Astrocyte of the hippocampus (primary cell): ENCODE measurements around the gene PRIMPOL.
"Not testable (repeated sequence)": the region's sequence is repeated elsewhere in the genome, so short reads cannot be mapped to it uniquely, and the experiment has no call there.

ENCODE experiments used
- DNase-seq: peaks from one replicate; pipeline ENCODE4 v3.0.0; 2011; ENCODE audit warnings: low read depth, low spot score

PRIMPOL gene, protein sequence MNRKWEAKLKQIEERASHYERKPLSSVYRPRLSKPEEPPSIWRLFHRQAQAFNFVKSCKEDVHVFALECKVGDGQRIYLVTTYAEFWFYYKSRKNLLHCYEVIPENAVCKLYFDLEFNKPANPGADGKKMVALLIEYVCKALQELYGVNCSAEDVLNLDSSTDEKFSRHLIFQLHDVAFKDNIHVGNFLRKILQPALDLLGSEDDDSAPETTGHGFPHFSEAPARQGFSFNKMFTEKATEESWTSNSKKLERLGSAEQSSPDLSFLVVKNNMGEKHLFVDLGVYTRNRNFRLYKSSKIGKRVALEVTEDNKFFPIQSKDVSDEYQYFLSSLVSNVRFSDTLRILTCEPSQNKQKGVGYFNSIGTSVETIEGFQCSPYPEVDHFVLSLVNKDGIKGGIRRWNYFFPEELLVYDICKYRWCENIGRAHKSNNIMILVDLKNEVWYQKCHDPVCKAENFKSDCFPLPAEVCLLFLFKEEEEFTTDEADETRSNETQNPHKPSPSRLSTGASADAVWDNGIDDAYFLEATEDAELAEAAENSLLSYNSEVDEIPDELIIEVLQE

DNA sequence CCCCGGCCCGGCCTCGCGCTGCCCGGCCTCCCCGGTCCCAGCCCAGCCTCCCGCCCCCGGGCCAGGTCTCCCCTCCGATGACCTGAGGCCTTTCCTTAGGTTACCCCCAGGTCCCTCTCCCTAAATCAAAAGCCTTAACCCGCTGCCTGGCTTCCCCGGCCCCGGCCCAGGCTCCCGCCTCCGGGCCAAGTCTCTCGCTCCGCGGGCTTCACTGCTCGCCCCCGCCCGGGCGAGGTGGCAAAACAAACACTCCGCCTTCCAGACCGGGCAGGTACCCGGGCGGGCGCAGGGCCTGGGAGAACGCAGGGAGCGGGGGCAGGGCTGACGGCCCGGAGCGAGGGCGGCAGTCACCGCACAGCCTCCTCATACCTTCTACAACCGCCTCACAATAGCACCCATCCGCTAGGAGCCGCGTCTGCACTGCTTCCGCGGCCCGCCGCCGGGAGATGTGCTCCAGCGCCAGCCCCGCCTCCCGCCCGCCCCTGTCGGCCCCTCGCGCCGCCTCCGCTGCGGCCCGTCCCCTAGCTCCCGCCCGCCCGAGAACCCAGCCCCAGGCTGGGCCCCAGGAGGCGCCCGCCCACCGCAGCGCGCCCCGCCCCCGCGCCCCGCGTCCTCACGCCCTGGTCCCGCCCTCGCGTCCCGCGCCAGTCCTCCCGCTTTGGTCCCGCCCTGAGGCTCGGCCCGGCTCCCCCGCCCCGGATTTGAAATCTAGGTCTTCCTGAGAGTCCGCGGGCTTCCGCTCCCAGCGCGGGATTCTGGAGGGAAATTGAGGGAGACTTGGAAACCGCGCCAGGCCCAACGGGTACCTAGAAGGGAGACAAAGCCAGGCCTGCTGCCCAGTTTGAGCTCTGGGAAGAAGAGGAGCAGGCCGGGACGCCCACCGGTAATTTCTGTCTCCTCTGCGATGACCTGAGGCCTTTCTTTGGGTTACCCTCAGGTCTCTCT, at the start of gene PRIMPOL, which contains the start of gene CASP3:
Gene PRIMPOL, plus strand, starts transcription at position 713 of the 945 bp plus-strand sequence. CDS start 7,403 bp downstream, outside the sequence.
Gene CASP3, minus strand, starts transcription at position 422 of the 945 bp plus-strand sequence. CDS start 10,994 bp downstream, outside the sequence.
- DNase-seq: peak; percentile 99

DNA sequence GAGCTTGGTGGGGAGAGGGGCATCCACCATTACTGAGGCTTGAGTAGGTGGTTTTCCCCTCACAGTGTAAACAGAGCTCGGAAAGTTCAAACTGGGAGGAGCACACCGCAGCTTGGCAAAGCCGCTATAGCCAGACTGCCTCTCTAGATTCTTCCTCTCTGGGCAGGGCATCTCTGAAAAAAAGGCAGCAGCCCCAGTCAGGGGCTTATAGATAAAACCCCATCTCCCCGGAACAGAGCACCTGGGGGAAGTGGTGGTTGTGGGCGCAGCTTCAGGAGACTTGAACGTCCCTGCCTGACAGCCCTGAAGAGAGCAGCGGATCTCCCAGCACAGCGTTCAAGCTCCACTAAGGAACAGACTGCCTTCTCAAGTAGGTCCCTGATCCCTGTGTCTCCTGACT, 48.6 kb upstream of the PRIMPOL start:
- not testable (repeated sequence) for DNase-seq

DNA sequence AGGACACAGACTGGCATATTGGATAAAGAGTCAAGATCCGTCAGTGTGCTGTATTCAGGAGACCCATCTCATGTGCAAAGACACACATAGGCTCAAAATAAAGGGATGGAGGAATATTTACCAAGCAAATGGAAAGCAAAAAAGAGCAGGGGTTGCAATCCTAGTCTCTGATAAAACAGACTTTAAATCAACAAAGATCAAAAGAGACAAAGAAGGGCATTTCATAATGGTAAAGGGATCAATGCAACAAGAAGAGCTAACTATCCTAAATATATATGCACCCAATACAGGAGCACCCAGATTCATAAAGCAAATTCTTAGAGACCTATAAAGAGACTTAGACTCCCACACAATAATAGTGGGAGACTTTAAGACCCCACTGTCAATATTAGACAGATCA, 46.7 kb upstream of the PRIMPOL start:
- not testable (repeated sequence) for DNase-seq

DNA sequence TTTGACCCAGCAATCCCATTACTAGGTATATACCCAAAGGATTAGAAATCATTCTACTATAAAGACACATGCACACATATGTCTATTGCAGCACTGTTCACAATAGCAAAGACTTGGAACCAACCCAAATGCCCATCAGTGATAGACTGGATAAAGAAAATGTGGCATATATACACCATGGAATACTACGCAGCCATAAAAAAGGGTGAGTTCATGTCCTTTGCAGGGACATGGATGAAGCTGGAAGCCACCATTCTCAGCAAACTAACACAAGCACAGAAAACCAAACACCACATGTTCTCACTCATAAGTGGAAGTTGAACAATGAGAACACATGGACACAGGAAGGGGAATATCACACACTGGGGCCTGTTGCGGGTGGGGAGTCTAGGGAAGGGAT, 42.1 kb upstream of the PRIMPOL start:
- DNase-seq: not testable (repeated sequence)

DNA sequence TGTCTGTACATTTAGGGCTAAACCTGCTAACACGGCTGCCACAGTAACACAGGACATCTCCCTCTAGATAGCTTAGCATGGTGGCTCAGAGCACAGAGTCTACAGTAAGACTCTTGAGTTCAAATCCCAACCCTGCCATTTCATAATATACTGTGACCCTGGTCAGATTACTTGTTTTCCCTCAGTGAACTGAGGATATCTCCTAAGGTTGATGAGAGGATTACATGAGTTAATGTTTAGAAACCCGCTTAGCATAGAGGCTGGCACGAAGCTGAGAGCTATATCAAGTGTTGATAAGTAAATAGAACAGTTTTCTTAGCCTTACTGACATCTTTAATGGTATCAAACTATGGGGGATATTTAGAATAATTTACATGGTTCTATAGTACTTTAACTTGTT, 37.5 kb upstream of the PRIMPOL start:
- no peak for DNase-seq

DNA sequence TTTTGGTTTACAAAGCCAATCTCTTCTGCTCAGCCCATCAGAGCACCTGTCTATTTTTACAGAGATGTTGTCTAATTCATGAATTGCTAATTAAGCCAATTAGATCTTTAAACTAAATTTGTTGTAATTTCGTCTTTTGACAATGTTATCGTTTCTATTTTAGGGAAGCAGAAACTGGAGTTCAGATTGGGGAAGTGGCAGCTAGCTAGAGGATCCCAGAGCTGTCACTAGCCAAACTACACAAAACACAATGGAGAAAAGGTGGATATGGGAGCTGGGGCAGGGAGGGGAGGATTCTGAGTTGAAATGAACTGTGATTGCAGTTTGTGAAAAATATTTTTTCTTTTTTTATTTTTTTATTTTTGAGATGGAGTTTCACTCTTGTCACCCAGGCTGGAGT, 36.1 kb upstream of the PRIMPOL start:
- no peak for DNase-seq

DNA sequence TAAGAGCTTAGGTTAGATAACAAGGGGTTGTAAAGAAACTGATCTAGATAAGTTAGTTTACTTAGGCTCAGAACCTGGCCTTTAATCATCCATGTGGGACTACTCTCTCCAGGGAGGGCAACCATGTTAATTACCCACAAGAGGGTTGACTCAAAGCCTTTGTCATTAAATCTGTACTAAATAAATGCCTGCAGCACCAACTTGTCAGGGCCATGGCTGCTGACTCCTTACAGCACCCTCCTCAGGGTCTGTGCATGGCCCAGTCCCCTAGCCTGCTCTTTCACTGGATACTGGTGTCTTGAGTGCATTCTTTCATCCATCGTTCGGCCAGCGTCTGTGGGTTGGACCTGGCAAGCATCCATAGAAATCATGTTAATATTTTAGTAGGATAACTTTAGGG, 35.0 kb upstream of the PRIMPOL start:
- no peak for DNase-seq

DNA sequence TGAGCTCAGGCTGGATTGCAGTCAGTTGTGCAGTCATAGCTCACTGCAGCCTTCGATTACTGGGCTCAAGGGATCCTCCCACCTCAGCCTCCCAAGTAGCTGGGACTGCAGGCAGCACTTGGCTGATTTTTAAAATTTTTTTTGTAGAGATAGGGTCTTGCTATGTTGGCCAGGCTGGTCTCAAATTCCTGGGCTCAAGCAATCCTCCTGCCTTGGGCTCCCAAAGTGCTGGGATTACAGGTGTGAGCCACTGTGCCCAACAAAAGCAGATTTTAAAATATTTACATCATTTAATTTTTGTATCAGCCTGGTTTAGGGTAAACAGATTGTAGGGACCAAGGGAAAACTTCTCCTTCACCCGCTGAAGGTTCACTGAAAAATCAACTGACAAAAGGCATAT, 33.4 kb upstream of the PRIMPOL start:
- not testable (repeated sequence) for DNase-seq

DNA sequence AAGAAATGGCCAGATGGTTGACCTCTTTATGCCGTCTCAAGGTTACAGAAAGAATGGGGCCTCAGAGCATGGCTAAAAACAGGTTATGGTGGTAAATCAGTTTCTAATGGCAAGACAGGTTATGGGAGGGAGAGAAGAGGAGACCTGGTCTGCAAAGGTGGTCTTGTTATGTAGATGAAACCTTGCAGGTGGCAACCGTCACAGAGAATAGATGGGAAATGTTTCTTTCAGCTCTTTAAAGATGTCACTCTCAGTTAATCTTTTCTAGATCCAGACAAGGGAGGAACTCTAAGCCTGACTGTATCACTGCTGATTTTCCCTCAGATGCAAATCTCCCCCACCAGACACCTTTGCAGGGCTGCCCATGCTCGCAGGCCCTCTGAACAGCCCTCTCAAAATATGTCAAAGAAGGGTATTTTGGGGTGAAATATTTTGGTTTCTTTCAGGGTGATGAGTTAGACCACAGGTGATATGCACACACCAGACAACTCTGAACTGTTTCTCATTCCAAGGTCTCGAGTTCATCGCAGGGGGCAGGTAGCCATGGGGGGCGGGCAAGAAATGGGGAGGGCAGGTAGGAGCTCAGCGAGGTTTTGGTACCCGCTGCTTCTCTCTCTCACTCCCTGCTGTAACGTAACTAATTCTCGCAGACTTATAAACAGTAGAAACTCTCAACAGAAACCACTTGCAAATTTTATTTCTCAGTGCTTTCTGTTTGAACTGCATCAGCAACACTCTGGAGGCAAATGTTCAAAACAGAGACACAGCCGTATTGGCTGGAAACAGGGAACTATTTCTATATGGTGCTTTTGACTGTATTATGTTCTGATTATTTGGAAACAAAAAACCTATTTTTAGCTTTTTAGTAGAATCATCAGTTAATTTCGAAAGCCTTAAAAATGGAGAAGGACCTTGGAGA, 32.6 kb upstream of the PRIMPOL start:
- DNase-seq: no peak

DNA sequence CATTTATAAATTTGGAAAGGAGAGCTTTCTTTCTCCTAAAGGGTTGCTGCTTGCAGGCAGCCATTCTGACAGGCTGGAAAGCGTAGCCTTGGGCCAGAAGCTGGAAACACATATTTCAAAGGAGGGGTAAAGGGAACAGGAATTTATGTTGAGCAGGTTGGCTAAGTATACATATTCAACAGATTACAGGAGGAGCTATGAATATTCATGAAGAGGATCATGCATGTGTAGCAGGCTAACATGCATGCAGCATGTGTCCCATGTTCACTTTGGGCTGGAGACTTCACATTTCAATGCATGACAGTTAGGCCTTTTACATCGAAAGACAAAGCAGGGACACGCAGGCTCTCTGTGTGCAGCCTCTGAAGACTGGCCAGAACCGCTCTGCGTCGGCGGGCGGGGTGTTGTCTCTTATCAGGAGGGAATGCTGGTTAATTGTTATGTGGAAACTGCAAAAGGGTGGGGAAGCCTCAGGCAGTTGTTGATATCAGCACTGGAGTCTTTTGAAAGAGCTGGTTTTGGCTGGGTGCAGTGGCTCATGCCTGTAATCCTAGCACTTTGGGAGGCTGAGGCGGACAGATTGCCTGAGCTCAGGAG, 31.8 kb upstream of the PRIMPOL start:
- no peak for DNase-seq

DNA sequence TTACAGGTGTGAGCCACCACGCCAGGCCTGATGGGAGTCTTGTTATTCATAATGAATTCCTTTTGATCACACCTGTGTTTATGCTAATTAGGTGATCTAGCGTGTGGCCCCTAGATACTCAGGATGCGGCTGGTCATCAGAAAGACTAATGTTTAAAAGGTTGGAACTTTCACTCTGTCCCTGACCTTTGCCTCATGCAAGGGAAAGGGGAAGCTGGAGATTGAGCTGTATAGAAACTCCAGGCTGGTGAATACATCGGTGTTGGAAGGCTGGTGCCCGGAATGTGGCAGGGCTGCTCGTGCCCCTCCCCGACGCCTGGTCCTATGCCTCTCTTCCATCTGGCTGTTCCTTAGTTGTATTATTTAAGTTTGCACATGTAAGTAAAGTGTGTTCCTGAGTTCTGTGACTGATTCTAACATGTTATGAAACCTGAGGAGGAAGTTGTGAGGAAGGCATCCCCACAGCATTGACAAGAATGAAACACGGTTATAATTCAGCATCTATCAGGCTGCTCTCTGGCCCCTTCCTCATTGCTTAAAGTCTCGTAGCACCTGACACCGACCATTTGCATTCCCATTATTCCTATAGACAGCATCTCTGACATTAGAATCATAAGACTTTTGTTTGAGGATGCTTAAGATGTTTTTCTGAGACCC, 29.2 kb upstream of the PRIMPOL start:
- DNase-seq: no peak

DNA sequence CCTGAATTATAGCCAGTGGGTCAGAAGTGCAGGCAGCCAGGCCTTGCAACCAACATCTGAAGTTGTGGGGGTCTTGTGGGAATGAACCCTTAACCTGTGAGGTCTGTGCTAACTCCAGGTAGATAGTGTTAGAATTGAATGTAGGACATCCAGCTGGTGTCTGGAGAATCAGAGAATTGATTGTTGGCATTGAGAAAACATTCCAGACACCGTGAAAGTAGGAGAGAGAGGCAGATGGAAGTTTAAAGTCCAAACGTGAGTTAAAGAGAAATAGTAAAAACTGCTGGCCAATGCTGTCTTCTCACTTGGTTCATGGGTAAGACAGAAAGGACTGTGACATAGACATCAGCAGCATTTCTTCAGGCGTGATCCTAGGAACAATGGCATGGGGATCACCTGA, 28.0 kb upstream of the PRIMPOL start:
- no peak for DNase-seq

DNA sequence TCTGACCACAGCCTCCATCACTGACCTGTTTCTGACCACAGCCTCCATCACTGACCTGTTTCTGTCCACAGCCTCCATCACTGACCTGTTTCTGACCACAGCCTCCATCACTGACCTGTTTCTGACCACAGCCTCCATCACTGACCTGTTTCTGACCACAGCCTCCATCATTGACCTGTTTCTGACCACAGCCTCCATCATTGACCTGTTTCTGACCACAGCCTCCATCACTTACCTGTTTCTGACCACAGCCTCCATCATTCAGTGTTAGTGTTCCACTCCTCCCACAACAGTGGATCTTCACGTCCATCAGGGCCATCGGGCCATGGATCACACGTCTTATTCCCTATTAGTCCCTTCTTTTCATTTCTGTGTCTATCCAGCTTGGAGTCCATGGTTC, 25.0 kb upstream of the PRIMPOL start:
- DNase-seq: not testable (repeated sequence)

DNA sequence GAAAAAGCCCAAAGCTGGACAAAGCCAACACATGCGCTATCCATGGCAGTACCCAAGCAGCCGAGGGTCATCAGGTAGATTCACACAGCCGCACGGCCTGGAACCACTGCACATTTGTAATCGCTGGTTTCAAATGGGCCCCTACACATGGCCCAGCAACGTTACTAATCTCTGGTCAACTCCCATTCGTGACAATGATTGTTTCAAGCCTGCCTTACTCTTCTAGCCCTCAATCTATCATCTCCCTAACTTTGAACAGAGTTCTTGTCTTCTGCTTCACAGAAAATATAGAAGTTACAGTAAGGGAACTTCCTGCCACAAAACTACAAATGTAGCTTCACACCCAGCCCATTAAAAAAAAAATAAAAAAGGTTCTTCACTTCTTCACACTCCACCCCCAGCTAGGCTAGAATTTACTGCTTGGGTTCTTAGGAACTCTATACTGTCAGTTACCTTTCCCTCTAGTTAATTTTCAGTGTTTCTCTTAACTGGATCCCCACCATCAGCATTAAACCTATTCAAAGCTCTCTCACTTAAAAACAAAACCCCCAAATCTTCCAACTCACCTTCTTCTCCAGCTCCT, 24.5 kb upstream of the PRIMPOL start:
- DNase-seq: no peak

DNA sequence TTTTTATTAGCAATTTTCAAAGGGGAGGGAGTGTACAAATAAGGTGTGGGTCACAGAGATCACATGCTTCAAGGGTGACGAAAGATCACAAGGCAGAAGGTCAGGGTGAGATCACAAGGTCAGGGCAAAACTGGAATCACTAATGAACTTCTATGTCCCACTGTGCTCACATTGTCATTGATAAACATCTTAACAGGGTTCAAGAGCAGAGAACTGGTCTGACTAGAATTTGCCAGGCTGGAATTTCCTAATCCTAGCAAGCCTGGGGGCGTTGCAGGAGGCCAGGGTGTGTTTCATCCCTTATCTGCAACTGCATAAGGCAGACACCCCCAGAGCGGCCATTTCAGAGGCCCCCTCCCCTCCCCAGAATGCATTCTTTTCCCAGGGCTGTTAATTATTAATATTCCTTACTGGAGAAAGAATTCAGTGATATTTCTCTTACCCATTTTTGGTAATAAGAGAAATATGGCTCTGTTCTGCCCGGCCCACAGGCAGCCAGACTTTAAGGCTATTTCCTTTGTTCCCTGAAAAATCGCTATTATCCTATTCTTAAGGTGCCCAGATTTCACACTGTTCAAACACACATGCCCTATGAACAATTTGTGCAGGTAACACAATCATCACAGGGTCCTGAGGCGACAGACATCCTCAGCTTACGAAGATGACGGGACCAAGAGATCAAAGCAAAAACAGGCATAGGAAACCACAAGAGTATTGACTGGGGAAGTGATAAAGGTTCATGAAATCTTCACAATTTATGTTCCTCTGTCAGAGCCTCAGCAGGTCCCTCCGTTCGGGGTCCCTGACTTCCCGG, 23.5 kb upstream of the PRIMPOL start:
- not testable (repeated sequence) for DNase-seq

DNA sequence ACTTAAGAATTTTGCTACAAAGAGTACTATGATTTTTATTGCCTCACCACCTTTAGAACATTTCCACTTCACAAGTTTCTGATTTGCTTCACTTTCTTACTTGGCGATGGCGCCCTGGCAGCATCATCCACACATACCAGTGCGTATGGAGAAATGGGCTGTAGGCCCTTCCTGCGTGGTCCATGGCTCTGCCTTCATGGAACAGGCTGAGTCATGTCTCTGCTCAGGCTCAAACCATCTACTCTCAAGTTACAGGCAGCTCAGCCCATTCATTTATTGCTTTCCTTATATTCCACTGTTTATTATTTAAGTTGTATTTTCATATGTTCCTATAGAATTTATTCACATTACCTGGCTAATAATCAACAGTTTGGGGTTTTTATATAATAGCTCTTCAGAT, 21.4 kb upstream of the PRIMPOL start:
- no peak for DNase-seq

DNA sequence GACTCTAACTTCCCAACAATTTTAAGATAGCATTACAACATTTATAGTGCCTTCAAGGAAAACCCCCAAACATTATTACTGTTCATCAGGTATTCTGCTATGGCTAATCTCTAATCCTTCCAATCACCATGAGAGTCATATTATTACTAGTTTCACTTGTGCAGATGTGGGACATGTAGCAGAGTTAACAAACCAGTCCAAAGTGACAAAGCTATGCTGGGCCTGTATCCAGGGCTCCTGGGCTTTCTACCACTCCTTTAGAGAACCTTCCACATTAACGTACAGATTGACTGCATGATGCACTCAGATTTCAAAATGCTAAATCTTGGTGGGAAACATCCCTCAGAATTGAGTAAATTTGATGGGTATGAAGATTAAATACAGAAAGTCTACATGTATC, 16.7 kb upstream of the PRIMPOL start:
- no peak for DNase-seq

DNA sequence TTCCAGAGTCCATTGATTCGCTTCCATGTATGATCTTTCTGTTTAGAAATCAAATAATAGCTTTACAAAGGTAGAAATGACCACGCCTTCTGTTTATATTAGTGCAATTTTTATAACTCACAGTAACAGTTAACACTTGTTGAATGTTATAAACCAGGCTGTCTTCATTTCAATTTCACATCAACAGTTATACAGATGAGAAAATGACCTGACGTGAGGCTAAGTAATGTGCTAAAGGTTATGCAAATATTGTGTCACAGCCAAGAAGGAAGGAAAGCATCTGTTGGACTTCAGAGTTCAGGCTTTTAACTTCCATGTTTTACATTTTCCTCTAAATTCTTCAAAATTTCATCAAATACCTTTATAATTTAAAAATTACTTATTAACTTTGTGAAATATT, 14.2 kb upstream of the PRIMPOL start:
- no peak for DNase-seq

DNA sequence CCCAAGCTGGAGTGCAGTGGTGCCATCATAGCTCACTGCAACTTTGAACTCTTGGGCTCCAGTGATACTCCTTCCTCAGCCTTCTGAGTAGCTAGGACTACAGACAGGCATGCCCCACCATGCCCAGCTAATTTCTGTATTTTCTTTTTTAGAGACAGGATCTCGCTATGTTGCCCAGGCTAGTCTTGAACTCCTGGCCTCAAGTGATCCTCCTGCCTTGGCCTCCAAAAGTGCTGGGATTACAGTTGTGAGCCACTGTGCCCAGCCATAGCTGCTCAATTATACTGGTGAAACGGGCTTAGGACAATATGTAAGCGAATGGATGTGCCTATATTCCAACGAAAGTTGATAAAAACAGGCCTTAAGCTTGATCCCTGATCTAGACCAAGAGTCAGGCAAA, 13.4 kb upstream of the PRIMPOL start:
- DNase-seq: no peak
